ENCODE results near the gene RND2.

DNA sequence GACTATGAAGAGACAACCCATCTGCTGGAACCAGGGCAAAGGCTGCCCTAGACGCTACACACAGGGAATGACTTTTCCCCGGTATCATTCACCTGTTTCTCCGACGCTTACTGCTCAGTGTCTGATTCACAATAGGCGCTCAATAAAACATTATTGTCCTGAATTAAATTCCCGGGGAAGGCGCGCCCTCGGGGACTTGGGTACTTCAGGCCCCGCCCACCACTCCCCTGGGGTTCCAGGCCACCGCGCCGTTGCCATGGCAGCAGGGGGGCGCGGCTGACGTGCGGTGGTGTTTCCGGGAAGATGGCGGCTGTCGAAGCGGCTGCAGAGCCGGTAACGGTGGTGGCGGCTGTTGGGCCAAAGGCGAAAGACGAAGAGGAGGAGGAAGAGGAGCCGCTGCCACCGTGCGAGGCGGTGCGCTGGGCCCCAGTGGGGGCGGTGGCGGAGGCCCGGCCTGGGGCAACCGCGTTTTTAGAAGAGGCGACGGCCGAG lies 44.7 kb upstream of the RND2 start, which contains the start of gene RUNDC1:
- TF ChIP-seq, protein P1, sequence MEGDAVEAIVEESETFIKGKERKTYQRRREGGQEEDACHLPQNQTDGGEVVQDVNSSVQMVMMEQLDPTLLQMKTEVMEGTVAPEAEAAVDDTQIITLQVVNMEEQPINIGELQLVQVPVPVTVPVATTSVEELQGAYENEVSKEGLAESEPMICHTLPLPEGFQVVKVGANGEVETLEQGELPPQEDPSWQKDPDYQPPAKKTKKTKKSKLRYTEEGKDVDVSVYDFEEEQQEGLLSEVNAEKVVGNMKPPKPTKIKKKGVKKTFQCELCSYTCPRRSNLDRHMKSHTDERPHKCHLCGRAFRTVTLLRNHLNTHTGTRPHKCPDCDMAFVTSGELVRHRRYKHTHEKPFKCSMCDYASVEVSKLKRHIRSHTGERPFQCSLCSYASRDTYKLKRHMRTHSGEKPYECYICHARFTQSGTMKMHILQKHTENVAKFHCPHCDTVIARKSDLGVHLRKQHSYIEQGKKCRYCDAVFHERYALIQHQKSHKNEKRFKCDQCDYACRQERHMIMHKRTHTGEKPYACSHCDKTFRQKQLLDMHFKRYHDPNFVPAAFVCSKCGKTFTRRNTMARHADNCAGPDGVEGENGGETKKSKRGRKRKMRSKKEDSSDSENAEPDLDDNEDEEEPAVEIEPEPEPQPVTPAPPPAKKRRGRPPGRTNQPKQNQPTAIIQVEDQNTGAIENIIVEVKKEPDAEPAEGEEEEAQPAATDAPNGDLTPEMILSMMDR (IDR thresholded peaks at IDR 0.05) = no peak
- TF ChIP-seq POLR2AphosphoS5 (IDR thresholded peaks at IDR 0.05) (peak; percentile 84 to 91 (median 86)), POLR2A (IDR thresholded peaks at IDR 0.05) (peak; percentile 59), EP300 (IDR thresholded peaks at IDR 0.05; ENCODE audit: low read depth) (no peak)

Data from transverse colon (tissue), 4 donors.